Measurements from ENCODE around the gene RSPH1.
A peak's percentile ranks its signal among the peaks of the same experiment; 100 is the strongest.

Gene RSPH1

GRCh38 chr21:42509244-42509643 lies 13.2 kb upstream of the RSPH1 start:
- H3K4me3 Mint-ChIP-seq, result no peak overlapping the region
- H3K36me3 Mint-ChIP-seq, result no peaks in the 10 kb centered on the region
- H3K9me3 Mint-ChIP-seq, result no peaks in the 10 kb centered on the region
- peaks cover 26% of the 10 kb centered on the region for H3K4me1 Mint-ChIP-seq
- H3K27ac Mint-ChIP-seq, result no peak overlapping the region
- no peaks in the 10 kb centered on the region for H3K27me3 Mint-ChIP-seq
- no peak for ATAC-seq

GRCh38 chr21:42508371-42508770 lies 12.3 kb upstream of the RSPH1 start:
- H3K27me3 Mint-ChIP-seq, result no peaks in the 10 kb centered on the region
- no peak for ATAC-seq
- no peaks in the 10 kb centered on the region for H3K9me3 Mint-ChIP-seq
- H3K4me1 Mint-ChIP-seq, result peaks cover 35% of the 10 kb centered on the region
- no peak overlapping the region for H3K4me3 Mint-ChIP-seq
- no peaks in the 10 kb centered on the region for H3K36me3 Mint-ChIP-seq
- no peak overlapping the region for H3K27ac Mint-ChIP-seq

GRCh38 chr21:42507418-42507817 lies 11.4 kb upstream of the RSPH1 start:
- Mint-ChIP-seq H3K27ac (no peak overlapping the region), H3K9me3 (no peaks in the 10 kb centered on the region), H3K36me3 (no peaks in the 10 kb centered on the region), H3K4me3 (no peak overlapping the region), H3K4me1 (peaks cover 27% of the 10 kb centered on the region), H3K27me3 (no peaks in the 10 kb centered on the region)
- ATAC-seq, result no peak

- Mint-ChIP-seq H3K36me3 (no peaks in the 10 kb centered on the region), H3K4me1 (peaks cover 27% of the 10 kb centered on the region), H3K27ac (peak overlapping the region; percentile 20), H3K9me3 (no peaks in the 10 kb centered on the region), H3K4me3 (peak overlapping the region; percentile 14), H3K27me3 (no peaks in the 10 kb centered on the region)
- ATAC-seq, result peak; percentile 96
These were observed 9.2 kb upstream of the RSPH1 start for GRCh38 chr21:42505090-42505726.

GRCh38 chr21:42503711-42504110 lies 7.7 kb upstream of the RSPH1 start:
- ATAC-seq, result no peak

GRCh38 chr21:42500736-42501135 lies 4.7 kb upstream of the RSPH1 start:
- H3K4me3 Mint-ChIP-seq, result no peak overlapping the region
- H3K4me1 Mint-ChIP-seq, result peaks cover 40% of the 10 kb centered on the region
- no peak for ATAC-seq
- no peaks in the 10 kb centered on the region for H3K36me3 Mint-ChIP-seq
- H3K27me3 Mint-ChIP-seq, result no peaks in the 10 kb centered on the region
- no peaks in the 10 kb centered on the region for H3K9me3 Mint-ChIP-seq
- no peak overlapping the region for H3K27ac Mint-ChIP-seq

More at GRCh38 chr21:42503711-42504110, 7.7 kb upstream of the RSPH1 start:
- Mint-ChIP-seq H3K9me3 (no peaks in the 10 kb centered on the region), H3K4me1 (peaks cover 27% of the 10 kb centered on the region), H3K36me3 (no peaks in the 10 kb centered on the region), H3K27ac (peak overlapping the region; percentile 48), H3K27me3 (no peaks in the 10 kb centered on the region), H3K4me3 (no peak overlapping the region)

GRCh38 chr21:42500225-42500624 lies 4.2 kb upstream of the RSPH1 start:
- Mint-ChIP-seq H3K27me3 (no peaks in the 10 kb centered on the region), H3K4me1 (peaks cover 41% of the 10 kb centered on the region), H3K36me3 (no peaks in the 10 kb centered on the region), H3K4me3 (no peak overlapping the region), H3K27ac (no peak overlapping the region), H3K9me3 (no peaks in the 10 kb centered on the region)
- no peak for ATAC-seq

- no peak for ATAC-seq
These were observed 3.6 kb upstream of the RSPH1 start for GRCh38 chr21:42499444-42500112.

GRCh38 chr21:42498012-42498411 lies 2.0 kb upstream of the RSPH1 start:
- ATAC-seq, result no peak
- H3K36me3 Mint-ChIP-seq, result no peaks in the 10 kb centered on the region

More at GRCh38 chr21:42499444-42500112, 3.6 kb upstream of the RSPH1 start:
- Mint-ChIP-seq H3K9me3 (no peaks in the 10 kb centered on the region), H3K36me3 (no peaks in the 10 kb centered on the region), H3K4me1 (peaks cover 34% of the 10 kb centered on the region), H3K27me3 (no peaks in the 10 kb centered on the region), H3K4me3 (no peak overlapping the region), H3K27ac (no peak overlapping the region)

GRCh38 chr21:42496839-42497202 lies 797 bp upstream of the RSPH1 start:
- Mint-ChIP-seq H3K9me3 (no peaks in the 10 kb centered on the region), H3K36me3 (no peaks in the 10 kb centered on the region), H3K27me3 (no peaks in the 10 kb centered on the region), H3K27ac (peak overlapping the region; percentile 77), H3K4me3 (peak overlapping the region; percentile 82), H3K4me1 (peaks cover 22% of the 10 kb centered on the region)
- ATAC-seq, result no peak

More at GRCh38 chr21:42498012-42498411, 2.0 kb upstream of the RSPH1 start:
- no peak overlapping the region for H3K4me3 Mint-ChIP-seq
- H3K9me3 Mint-ChIP-seq, result no peaks in the 10 kb centered on the region
- no peaks in the 10 kb centered on the region for H3K27me3 Mint-ChIP-seq
- H3K4me1 Mint-ChIP-seq, result peaks cover 22% of the 10 kb centered on the region
- no peak overlapping the region for H3K27ac Mint-ChIP-seq

- Mint-ChIP-seq H3K36me3 (no peaks in the 10 kb centered on the region), H3K9me3 (no peaks in the 10 kb centered on the region), H3K4me3 (peak overlapping the region; percentile 82), H3K27me3 (no peaks in the 10 kb centered on the region), H3K4me1 (peaks cover 22% of the 10 kb centered on the region), H3K27ac (peak overlapping the region; percentile 77)
- ATAC-seq, result no peak
These were observed 282 bp downstream of the RSPH1 start for GRCh38 chr21:42495765-42496119.

GRCh38 chr21:42495027-42495426 lies 997 bp downstream of the RSPH1 start:
- no peaks in the 10 kb centered on the region for H3K36me3 Mint-ChIP-seq
- peaks cover 22% of the 10 kb centered on the region for H3K4me1 Mint-ChIP-seq
- ATAC-seq, result no peak
- no peaks in the 10 kb centered on the region for H3K27me3 Mint-ChIP-seq
- H3K27ac Mint-ChIP-seq, result no peak overlapping the region
- H3K4me3 Mint-ChIP-seq, result peak overlapping the region; percentile 82
- H3K9me3 Mint-ChIP-seq, result no peaks in the 10 kb centered on the region

GRCh38 chr21:42493109-42494060 lies 2.6 kb downstream of the RSPH1 start:
- H3K4me1 Mint-ChIP-seq, result peaks cover 22% of the 10 kb centered on the region
- no peak overlapping the region for H3K4me3 Mint-ChIP-seq
- H3K27ac Mint-ChIP-seq, result no peak overlapping the region
- peaks cover 5% of the 10 kb centered on the region for H3K9me3 Mint-ChIP-seq
- H3K36me3 Mint-ChIP-seq, result peaks cover 6% of the 10 kb centered on the region
- ATAC-seq, result no peak
- H3K27me3 Mint-ChIP-seq, result peaks cover under 1% of the 10 kb centered on the region

GRCh38 chr21:42492201-42492600 lies 3.8 kb downstream of the RSPH1 start:
- peaks cover 12% of the 10 kb centered on the region for H3K27me3 Mint-ChIP-seq
- no peak overlapping the region for H3K27ac Mint-ChIP-seq
- H3K9me3 Mint-ChIP-seq, result peaks cover 5% of the 10 kb centered on the region
- no peak for ATAC-seq
- peaks cover 6% of the 10 kb centered on the region for H3K36me3 Mint-ChIP-seq
- H3K4me1 Mint-ChIP-seq, result peaks cover 21% of the 10 kb centered on the region
- H3K4me3 Mint-ChIP-seq, result no peak overlapping the region

GRCh38 chr21:42491328-42491727 lies 4.7 kb downstream of the RSPH1 start:
- H3K27me3 Mint-ChIP-seq, result peaks cover 21% of the 10 kb centered on the region
- no peak overlapping the region for H3K27ac Mint-ChIP-seq
- peaks cover 14% of the 10 kb centered on the region for H3K4me1 Mint-ChIP-seq
- no peak for ATAC-seq
- H3K9me3 Mint-ChIP-seq, result peaks cover 5% of the 10 kb centered on the region
- peaks cover 6% of the 10 kb centered on the region for H3K36me3 Mint-ChIP-seq
- no peak overlapping the region for H3K4me3 Mint-ChIP-seq
